Amniotic stem cell (primary cell): ENCODE data around the gene COL16A1.
A peak's percentile ranks its signal among the peaks of the same experiment; 100 is the strongest.

Source experiments
- DNase-seq: peaks from one replicate; lab custom pipeline; 2025; lab: John Stamatoyannopoulos, UW

The COL16A1 gene

GRCh38 chr1:31706384-31707058, 2.7 kb upstream of the COL16A1 start:
- no peak for DNase-seq

DNA sequence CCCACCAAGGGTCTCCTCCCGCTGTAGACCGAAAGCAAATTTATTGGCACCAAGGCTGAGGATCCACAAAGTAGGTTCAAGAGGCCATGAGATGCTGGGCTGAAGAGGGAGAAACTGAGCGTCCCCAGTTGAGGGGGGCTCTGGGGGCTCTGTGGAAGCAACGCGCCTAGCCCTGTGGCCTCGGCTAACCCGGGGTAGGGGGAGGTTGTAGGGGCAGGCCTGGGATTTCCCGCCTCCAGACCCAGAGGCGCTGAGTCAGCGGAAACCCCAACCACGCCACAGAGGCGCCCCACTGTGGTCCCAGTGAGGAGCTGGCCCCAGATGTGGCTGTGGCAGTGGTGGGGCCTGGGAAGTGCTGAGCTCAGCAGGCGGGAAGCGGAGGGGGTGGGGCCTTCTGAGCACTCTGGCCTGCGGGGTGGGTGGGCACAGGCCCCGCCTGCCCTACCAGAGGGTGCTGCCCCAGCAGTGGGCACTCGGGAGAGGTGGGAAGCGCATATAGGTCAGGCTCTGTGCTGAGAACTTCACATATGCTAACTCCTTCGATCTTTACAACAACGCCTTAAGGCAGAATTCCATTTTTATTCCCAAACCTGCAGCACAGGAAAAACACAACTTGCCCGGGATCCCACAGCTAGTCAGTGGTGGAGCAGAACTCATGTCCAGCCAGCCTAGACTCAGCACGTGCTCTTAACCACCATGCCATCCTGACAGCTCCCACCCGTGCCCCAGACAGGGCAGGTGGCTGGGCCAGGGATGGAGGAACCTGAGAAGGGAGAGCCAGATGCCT, 1.5 kb upstream of the COL16A1 start:
- no peak for DNase-seq

- no peak for DNase-seq
Observed at GRCh38 chr1:31704271-31705079, 658 bp upstream of the COL16A1 start.

DNA sequence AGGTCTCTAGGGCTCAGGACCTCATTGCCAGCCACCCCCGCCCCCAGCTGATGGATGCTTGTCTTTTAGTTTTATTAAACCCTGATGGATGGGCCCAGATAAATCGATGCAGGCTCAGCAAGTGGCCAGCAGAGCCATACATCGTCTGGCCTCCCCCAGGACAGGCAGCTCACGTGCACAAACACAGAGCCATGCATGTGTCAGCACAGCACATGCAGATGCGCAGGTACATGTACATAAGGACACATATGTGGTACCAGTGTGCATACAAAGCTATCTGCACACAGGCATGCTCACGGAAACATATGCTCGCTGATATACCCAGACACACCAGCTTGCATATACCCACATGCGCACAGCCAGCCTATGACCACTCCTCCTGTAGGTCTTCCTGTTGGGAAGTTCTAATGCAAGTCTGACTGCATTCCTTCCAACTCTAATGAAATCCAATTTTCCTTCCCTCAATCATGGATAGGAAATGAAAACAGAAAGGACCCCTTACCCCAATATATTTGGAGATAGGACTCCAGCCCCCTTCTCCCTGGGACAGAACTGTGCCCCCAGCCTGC, 897 bp downstream of the COL16A1 start:
- no peak for DNase-seq

GRCh38 chr1:31701091-31701736, 2.6 kb downstream of the COL16A1 start:
- peak; percentile 66 for DNase-seq

DNA sequence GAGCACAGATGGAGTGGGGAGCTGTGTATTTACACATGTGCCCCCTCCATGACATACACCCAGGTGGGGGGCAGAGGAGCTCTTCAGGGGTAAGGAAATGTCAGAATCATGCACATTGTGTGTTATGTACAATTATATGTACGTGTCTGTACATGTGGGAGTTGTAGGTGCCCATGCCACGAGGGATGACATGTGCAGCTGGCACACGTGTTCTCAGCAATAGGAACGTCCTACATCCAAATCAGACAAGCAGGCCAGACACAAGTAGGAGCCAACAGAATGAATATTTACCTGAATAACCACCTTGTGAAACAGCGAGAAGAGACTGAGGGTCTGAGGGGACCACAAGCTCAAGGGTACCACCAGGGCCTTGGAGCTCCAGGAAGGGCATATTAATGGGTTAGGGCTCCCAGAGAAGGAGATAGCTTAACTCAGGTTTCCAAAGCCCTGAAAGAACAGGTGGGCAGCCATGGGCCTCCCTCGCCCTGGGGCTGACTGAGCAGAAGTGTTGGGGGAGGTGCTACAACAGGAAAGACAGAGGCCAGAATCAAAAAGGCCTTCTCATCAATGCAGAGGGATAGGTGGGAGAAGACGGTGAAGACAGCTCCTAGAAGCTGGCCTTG, 3.2 kb downstream of the COL16A1 start:
- DNase-seq, result no peak

- no peak for DNase-seq
Observed at GRCh38 chr1:31699341-31699891, 4.4 kb downstream of the COL16A1 start.

DNA sequence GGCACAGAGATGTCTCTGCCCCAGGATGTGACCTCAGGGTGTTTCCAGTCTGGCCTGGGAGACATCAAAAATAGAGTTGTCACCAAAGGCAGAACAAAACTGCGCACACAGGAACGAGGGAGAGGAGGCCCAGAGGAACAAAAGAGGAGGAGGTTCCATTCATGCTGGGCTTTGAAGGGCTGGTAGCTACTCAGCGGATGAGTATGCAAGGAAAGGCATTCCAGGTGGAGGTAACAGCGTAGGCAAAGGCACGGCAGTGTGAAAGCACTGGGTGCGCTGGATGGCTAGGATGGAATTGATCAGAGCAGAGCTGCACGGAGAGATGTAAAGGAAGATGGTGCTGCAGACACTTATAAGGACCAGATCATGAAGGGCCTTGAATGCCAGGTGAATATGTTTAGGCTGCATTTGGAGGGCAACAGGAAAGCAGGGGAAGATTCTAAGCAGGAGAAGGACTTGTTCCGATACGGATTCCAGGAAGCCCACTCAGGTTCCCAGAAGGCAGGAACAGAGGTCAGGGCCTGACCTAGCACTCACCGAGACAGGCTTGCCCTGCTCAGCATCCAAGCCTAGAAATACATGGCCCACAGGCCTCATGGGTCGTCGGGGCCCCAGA, 6.3 kb downstream of the COL16A1 start:
- no peak for DNase-seq

DNA sequence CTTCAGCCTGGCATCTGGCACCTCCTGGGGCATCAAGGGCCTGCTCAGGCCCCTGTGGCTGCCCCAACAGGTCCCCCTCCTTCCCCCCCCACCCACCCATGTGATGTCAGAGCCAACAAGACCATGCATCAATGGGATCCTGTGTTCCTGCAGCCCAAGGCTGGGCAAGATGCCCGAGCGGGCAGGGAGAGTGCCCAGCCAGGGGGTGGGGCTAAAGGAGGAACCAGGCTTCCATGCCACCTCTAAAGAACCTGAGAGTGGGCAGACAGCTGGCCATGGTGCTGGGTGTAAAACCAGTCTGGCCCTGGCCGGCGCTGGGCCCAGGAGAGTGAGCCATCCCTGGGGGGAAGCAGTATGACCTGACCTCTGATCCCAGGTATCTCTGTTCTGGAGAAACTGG, 7.6 kb downstream of the COL16A1 start:
- no peak for DNase-seq

- DNase-seq, result no peak
Observed at GRCh38 chr1:31695327-31695726, 8.5 kb downstream of the COL16A1 start.

GRCh38 chr1:31694964-31695313, 8.9 kb downstream of the COL16A1 start:
- no peak for DNase-seq

DNA sequence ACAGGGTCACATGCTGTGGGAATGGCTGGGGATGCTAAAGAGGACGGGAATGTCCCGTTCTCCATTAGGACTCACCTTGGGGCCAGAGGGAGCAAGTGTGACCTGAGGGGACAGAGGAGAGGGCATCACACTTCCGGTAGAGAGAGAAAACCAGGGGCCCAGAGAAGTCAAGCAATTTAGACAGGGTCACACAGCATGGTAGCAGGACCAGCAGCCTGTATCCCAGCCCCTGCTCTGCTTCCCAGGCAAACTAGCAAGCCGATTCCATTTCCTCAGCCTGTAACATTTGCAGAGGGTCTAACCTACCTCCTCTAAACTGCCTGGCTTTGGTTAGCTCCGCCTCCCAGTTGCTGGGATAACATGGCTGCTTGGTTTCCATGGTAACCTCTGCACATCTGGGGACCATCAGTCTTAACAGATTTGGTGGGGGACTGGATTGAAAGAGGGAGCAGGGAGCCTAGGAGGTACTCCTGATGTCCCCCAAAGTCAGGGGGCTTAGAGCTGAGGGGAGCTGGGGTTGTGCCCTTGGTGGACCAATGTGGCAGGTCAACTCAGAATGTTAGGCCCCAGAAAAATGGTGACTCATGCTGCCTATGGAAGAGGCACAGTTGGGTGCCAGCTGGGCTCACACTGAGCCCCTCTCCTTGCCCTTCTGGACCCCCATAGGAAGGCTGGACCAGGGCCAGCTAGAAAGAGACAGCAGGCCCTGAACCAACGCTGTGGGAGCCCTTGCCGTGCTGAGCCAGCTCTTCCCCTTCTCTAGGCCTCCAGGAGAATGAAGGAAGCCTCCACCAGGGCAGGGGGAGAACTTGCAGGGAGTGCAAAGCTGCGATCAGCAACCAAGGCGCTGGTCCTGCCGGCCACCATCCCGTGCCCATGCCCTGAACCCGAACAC, 9.5 kb downstream of the COL16A1 start:
- DNase-seq, result no peak

GRCh38 chr1:31693231-31693630, 10.6 kb downstream of the COL16A1 start:
- DNase-seq, result no peak

GRCh38 chr1:31691951-31692350, 11.9 kb downstream of the COL16A1 start:
- no peak for DNase-seq

GRCh38 chr1:31691446-31691845, 12.4 kb downstream of the COL16A1 start:
- no peak for DNase-seq

GRCh38 chr1:31690921-31691320, 12.9 kb downstream of the COL16A1 start:
- DNase-seq, result no peak

DNA sequence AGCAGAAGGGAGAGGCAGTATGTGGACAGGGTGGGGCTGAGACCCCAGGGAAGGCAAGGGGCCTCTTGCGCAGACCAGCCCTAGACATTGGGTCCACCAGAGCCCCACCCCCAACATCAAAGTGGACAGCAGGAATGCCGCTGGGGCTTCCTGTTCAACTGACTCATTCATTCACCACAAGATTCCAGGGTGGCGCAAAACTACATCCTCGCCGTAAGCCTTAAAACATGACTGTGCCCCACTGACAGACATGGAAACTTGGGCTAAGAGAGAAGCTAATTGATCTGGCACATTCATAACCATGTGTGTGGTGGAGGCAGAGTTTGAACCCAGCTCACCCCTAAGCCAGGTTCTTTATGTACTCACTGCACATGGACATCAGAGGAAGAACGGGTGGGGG, 14.0 kb downstream of the COL16A1 start:
- DNase-seq, result peak; percentile 89

GRCh38 chr1:31689379-31689778, 14.4 kb downstream of the COL16A1 start:
- no peak for DNase-seq

DNA sequence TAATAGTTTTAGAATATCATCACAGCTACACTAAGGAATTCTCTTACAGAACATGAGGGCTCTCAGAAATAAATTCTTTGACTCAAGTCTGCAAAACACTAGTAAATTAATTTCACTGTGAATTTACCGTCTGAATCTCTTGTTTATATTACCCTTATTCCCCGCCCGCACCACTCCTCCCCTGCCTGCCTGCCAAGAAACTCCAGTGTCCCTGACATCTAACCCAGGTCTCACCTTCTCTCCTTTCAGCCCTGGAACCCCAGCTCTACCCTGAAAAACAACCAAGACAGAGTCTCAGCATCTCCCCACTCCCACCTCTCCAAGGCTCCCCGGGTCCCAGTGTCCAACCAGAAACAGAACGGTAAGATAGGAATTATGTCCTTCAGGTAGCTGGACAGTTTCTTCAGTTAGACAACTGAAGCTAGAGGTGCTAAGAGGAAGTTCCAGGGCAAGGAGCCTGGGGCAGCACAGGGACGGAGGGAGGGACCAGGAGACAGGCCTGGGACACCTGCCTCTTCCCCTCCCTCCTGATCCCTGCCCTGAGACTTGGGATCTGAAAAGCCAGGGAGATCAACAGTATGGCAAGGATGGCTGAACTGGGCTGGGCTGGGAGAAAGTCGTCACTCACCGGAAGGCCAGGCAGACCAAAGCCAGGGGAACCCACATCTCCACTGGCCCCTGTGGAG, 15.4 kb downstream of the COL16A1 start:
- DNase-seq, result no peak
